Ovary (tissue), 9 donors: ENCODE measurements around the gene WWOX. TPM values are rescaled to one million over a fixed set of nuclear protein-coding genes. Genes with fewer than 3 reads are reported as not detected.

Source experiments
- DNase-seq, 5 donors: peaks; one replicate each; pipeline ENCODE4 v3.0.0-alpha.2; 2019 to 2020
- H3K27ac ChIP-seq, 2 donors: fragments of 200-600 bp; one replicate each; pipeline versions ENCODE4 v1.5.1 to v1.8.0; 2019 to 2022
- H3K27me3 ChIP-seq: fragments of 200-600 bp; one replicate; pipeline ENCODE4 v1.8.0; 2022
- H3K36me3 ChIP-seq: fragments of 200-600 bp; sonication (generic); one replicate; pipeline ENCODE4 v1.5.1; 2019
- H3K4me1 ChIP-seq: one replicate; pipeline ENCODE4 v1.8.1; 2013; ENCODE audit warnings: mild to moderate bottlenecking, moderate library complexity; ENCODE audit not compliant: insufficient read depth
- H3K4me3 ChIP-seq: fragments of 200-600 bp; sonication (generic); one replicate; pipeline ENCODE4 v1.5.1; 2017
- H3K9me3 ChIP-seq, 2 donors: fragments of 200-600 bp in 1 of 2; sonication (generic) in 1 of 2; one replicate each; pipeline versions ENCODE4 v1.5.1 to v1.8.1; 2013 to 2019; ENCODE audit warnings: mild to moderate bottlenecking in 1 of 2, moderate library complexity in 1 of 2
- CTCF ChIP-seq, 3 donors: fragments of 450-650 bp in 2 of 3; fragments of 200-600 bp in 1 of 3; IDR thresholded peaks; one replicate each; pipeline versions ENCODE4 v1.5.1 to v1.8.0; 2016 to 2022; ENCODE audit warnings: antibody characterized with exemption in 3 of 3, mild to moderate bottlenecking in 1 of 3
- EP300 ChIP-seq: sonication (generic); formaldehyde crosslinking; IDR thresholded peaks from one replicate; pipeline ENCODE4 v1.6.1; 2017; ENCODE audit warnings: antibody characterized with exemption
- POLR2A ChIP-seq: fragments of 450-650 bp; IDR thresholded peaks from one replicate; pipeline ENCODE4 v1.6.1; 2017; ENCODE audit warnings: antibody characterized with exemption, mild to moderate bottlenecking, moderate library complexity
- WGBS, 3 donors: extraction: QIAGEN DNeasy Blood & Tissue Kit in 1 of 3; methylation state at CpG; one replicate each; pipeline versions ENCODE4 v1.1.5 to v1.1.7; 2013 to 2017; 5-methylcytosine and 5-hydroxymethylcytosine counted together
- intact Hi-C, 4 donors: fragments of 100-400 bp; cut with DNase I; formaldehyde crosslinking; loops; one replicate each; pipeline versions ENCODE4 v1.11.0 to v1.15.1; 2022 to 2023
- polyA plus RNA-seq, 2 donors: library from polyadenylated mRNA; stranded (reverse); fragments of 200-250 nt in 1 of 2; fragments of 350-450 nt in 1 of 2; fragmentation: Illumina TruSeq in 1 of 2; extraction: RNeasy Lipid Tissue Mini Kit (QIAGEN cat#74804) in 1 of 2; gene quantifications; one replicate each; pipeline ENCODE4 v1.2.3, GENCODE V29; 2013 to 2014
- total RNA-seq, 7 donors: library from RNA; depleted of rRNA in 2 of 7; stranded (reverse); fragments of >200 nt in 2 of 7; fragmentation: NEBNext Ultra II Directional in 3 of 7; extraction: Animal tissue kit (Norgen Biotek cat#: 25700) in 3 of 7; gene quantifications; one replicate each; pipeline versions ENCODE4 v1.1.0 to v1.2.4, GENCODE V29; 2016 to 2023
- donor health status: DM: no; HTN: no; CAD: no; lungs with moderate emphysema.
- donor health status: DM: no; HTN: no; CAD: no.
- donor health status: Bipolar disorder and iron deficiency.
- donor health status: DM: yes; HTN: yes; CAD: no.
- donor health status: DM: no; HTN: no; CAD: no.
- donor health status: DM: yes; HTN: yes; CAD: no.

Gene WWOX
- total and polyA plus RNA-seq, 9 donors, result 11.0 to 40.5 (median 25.2) TPM

GRCh38 chr16:78720416-78720815, 621.0 kb downstream of the WWOX start:
- TF ChIP-seq EP300 (no peak), CTCF (IDR thresholded peaks at IDR 0.05) (no peak), POLR2A (no peak)
- intact Hi-C loops, result no loop called here
- Histone ChIP-seq H3K27me3 (no peaks in the 10 kb centered on the region), H3K9me3 (no peaks in the 10 kb centered on the region), H3K27ac (no peak overlapping the region), H3K36me3 (no peaks in the 10 kb centered on the region), H3K4me3 (no peak overlapping the region), H3K4me1 (no peaks in the 10 kb centered on the region)
- WGBS, 3 donors, result 16 to 25% (median 18%) methylated on average over 3 of the region's 3 CpGs
- no peak for DNase-seq

GRCh38 chr16:78727536-78727935, 628.1 kb downstream of the WWOX start:
- intact Hi-C loops, result no loop called here
- no peak for DNase-seq
- Histone ChIP-seq H3K27me3 (no peaks in the 10 kb centered on the region), H3K27ac (no peak overlapping the region), H3K36me3 (no peaks in the 10 kb centered on the region), H3K4me1 (peaks cover 2% of the 10 kb centered on the region), H3K9me3 (no peaks in the 10 kb centered on the region), H3K4me3 (no peak overlapping the region)
- 93 to 98% (median 95%) methylated on average over 2 of the region's 2 CpGs for whole genome bisulfite sequencing, 3 donors
- TF ChIP-seq EP300 (no peak), CTCF (IDR thresholded peaks at IDR 0.05) (no peak), POLR2A (no peak)

- peaks cover 2% of the 10 kb centered on the region for H3K4me1 ChIP-seq
- no peak for DNase-seq
- no peaks in the 10 kb centered on the region for H3K27me3 ChIP-seq
- 27 to 57% (median 46%) methylated on average over 2 of the region's 2 CpGs for WGBS, 3 donors
- H3K27ac ChIP-seq, result no peak overlapping the region
- intact Hi-C loops, result no loop called here
- H3K4me3 ChIP-seq, result no peak overlapping the region
- TF ChIP-seq POLR2A (no peak), CTCF (IDR thresholded peaks at IDR 0.05) (no peak), EP300 (no peak)
- H3K36me3 ChIP-seq, result no peaks in the 10 kb centered on the region
- no peaks in the 10 kb centered on the region for H3K9me3 ChIP-seq
Observed at GRCh38 chr16:78729687-78730086, 630.2 kb downstream of the WWOX start.

GRCh38 chr16:78731785-78732184, 632.3 kb downstream of the WWOX start:
- intact Hi-C loops, result no loop called here
- DNase-seq, result no peak
- 95 to 97% (median 97%) methylated on average over 1 of the region's 1 CpG for WGBS, 3 donors
- no peak overlapping the region for H3K27ac ChIP-seq
- TF ChIP-seq EP300, result no peak
- TF ChIP-seq CTCF (IDR thresholded peaks at IDR 0.05), result no peak
- TF ChIP-seq POLR2A, result no peak
- peaks cover 2% of the 10 kb centered on the region for H3K4me1 ChIP-seq
- no peaks in the 10 kb centered on the region for H3K9me3 ChIP-seq
- H3K27me3 ChIP-seq, result no peaks in the 10 kb centered on the region
- H3K36me3 ChIP-seq, result no peaks in the 10 kb centered on the region
- H3K4me3 ChIP-seq, result no peak overlapping the region

GRCh38 chr16:78732696-78733095, 633.2 kb downstream of the WWOX start:
- intact Hi-C loops, result no loop called here
- 96 to 97% (median 96%) methylated on average over 7 of the region's 7 CpGs for WGBS, 3 donors
- no peak for DNase-seq

More at GRCh38 chr16:78732696-78733095, 633.2 kb downstream of the WWOX start:
- H3K9me3 ChIP-seq, result no peaks in the 10 kb centered on the region
- no peak overlapping the region for H3K4me3 ChIP-seq
- H3K4me1 ChIP-seq, result peaks cover 2% of the 10 kb centered on the region
- H3K27me3 ChIP-seq, result no peaks in the 10 kb centered on the region
- no peak overlapping the region for H3K27ac ChIP-seq
- H3K36me3 ChIP-seq, result no peaks in the 10 kb centered on the region
- TF ChIP-seq CTCF (IDR thresholded peaks at IDR 0.05), result no peak
- no peak for TF ChIP-seq POLR2A
- TF ChIP-seq EP300, result no peak
